Measurements from ENCODE around the gene ACSL3. TPM values are rescaled to one million over a fixed set of nuclear protein-coding genes. Genes with fewer than 3 reads are reported as not detected.

The ACSL3 gene
- total RNA-seq (2022): 181 and 185 TPM in 2 replicates
- percentile 96 among the genes with signal in this experiment for Bru-seq, nascent RNA
- percentile 92 among the genes with signal in this experiment for BruChase-seq, experiment 1, labeled RNA remaining after a 2-hour chase
- BruChase-seq, experiment 2, labeled RNA remaining after a 6-hour chase: percentile 94 among the genes with signal in this experiment
- long read RNA-seq, full-length matches to known transcripts: 223 of 291 reads
- long read RNA-seq, partial matches to known transcripts: 15 of 291 reads
- long read RNA-seq, other reads (novel, unspliced or antisense): 53 of 291 reads

DNA sequence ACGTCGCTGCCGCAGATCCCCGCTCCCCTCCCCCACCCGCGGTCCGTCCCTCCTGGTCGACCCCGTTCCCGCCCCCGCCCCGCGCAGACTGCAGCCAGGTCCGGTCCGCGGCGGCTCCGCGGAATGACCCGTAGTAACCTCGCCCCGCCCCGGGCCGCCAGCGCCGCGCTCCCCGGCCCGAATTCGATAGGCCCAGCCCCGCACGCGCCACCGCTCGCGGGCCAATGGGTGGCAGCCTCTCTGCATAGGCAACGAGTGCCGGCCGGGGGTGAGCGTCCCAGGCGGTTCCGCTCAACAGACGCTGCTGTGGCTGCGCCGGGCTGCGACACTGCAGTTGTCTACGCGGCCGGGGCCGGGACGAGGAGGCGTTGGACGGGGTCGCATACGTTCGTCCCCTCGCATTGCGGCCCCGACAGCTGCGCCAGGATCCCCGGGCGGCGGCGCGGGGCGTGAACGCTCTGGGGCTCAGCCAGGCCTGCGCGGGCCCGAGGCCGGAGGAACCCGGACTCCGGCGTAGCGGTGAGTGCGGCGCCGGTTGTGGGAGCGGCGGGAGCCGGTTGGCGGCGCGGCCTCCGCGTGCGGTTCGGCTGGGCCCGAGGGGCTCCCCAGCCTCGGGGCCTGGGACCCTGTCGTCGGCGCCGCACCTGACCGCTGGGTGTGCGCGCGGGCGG is at the start of gene ACSL3:
Gene ACSL3, plus strand, starts transcription at position 297 of the 671 bp plus-strand sequence. CDS start 47,737 bp downstream, outside the sequence.
- Histone ChIP-seq H3K9me3 (no peaks in the 10 kb centered on the region), H3K4me3 (ENCODE audit: low read depth, low read length) (peak within 1 kb of the TSS; percentile 99), H3K36me3 (ENCODE audit: control insufficient read depth, insufficient read depth, low read length) (no peaks in the 10 kb centered on the region), H3K27me3 (replicated peaks; ENCODE audit: control insufficient read depth, insufficient read depth, low read length) (no peaks in the 10 kb centered on the region; the same call in 1 of the 2 replicates), H3K4me1 (peaks cover 50% of the 10 kb centered on the region)
- TF ChIP-seq CTCF (IDR thresholded peaks at IDR 0.05; ENCODE audit: insufficient read depth in 1 of 2, low read depth in 1 of 2, low read length in 1 of 2, severe bottlenecking in 1 of 2, unreplicated experiment in 1 of 2): peak in 1 of 2 experiments; percentile 21
- CTCF ChIA-PET: interaction anchor here (1.5 to 2.2 kb wide), 4 partner anchors 64 to 170 kb away, joined by 9 to 30 read pairs (median 16); no protein-coding TSS in a partner anchor
- intact Hi-C loops (cut with micrococcal nuclease; ENCODE audit: unreplicated experiment): loop anchor here (1.0 to 5.0 kb wide), 5 partner anchors 17 to 169 kb away; no protein-coding TSS in a partner anchor
- no peak within 1 kb of the TSS for H3K4me3 Mint-ChIP-seq (ENCODE audit: unreplicated experiment)
- H3K9me3 Mint-ChIP-seq (ENCODE audit: unreplicated experiment): no peaks in the 10 kb centered on the region
- peaks cover 15% of the 10 kb centered on the region for H3K4me1 Mint-ChIP-seq (ENCODE audit: low read depth, unreplicated experiment)
- peak; percentile 98 to 100 for DNase-seq
- BruUV-seq (replicated peaks): no TSS peak
- POLR2A ChIA-PET: interaction anchor here (1.3 to 1.4 kb wide), 2 partner anchors 15 to 64 kb away, joined by 4 to 8 read pairs; no protein-coding TSS in a partner anchor
- peaks cover 6% of the 10 kb centered on the region for H3K36me3 Mint-ChIP-seq (ENCODE audit: insufficient read depth, unreplicated experiment)
- H3K27me3 Mint-ChIP-seq (ENCODE audit: insufficient read depth, unreplicated experiment): no peaks in the 10 kb centered on the region
- peak within 1 kb of the TSS; percentile 78 for H3K27ac Mint-ChIP-seq (ENCODE audit: unreplicated experiment)

DNA sequence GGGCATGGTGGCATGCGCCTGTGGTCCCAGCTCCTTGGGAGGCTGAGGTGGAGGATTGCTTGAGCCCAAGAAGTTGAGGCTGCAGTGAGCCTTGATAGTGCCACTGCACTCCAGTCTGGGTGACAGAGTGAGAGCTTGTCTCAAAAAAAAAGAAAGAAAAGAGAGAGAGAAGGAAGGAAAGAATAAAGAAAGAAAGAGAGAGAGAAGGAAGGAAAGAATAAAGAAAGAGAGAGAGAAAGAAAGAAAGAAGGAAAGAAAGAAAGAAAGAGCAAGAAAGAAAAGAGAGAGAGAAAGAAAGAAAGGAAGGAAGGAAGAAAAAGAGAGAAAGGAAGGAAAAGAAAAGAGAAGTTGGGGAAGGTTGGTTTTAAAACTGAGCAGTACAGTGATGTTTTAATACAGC is 49.0 kb upstream of the ACSL3 start:
- Histone ChIP-seq H3K27me3 (replicated peaks; ENCODE audit: control insufficient read depth, insufficient read depth, low read length) (no peaks in the 10 kb centered on the region), H3K9me3 (peaks cover 3% of the 10 kb centered on the region), H3K4me3 (ENCODE audit: low read depth, low read length) (no peak overlapping the region), H3K4me1 (peaks cover 12% of the 10 kb centered on the region), H3K36me3 (ENCODE audit: control insufficient read depth, insufficient read depth, low read length) (no peaks in the 10 kb centered on the region)
- no peak for TF ChIP-seq CTCF (IDR thresholded peaks at IDR 0.05; ENCODE audit: insufficient read depth in 1 of 2, low read depth in 1 of 2, low read length in 1 of 2, severe bottlenecking in 1 of 2, unreplicated experiment in 1 of 2)
- Mint-ChIP-seq H3K27me3 (ENCODE audit: insufficient read depth, unreplicated experiment) (no peaks in the 10 kb centered on the region), H3K4me1 (ENCODE audit: low read depth, unreplicated experiment) (peaks cover 10% of the 10 kb centered on the region), H3K9me3 (ENCODE audit: unreplicated experiment) (no peaks in the 10 kb centered on the region), H3K4me3 (ENCODE audit: unreplicated experiment) (no peak overlapping the region), H3K36me3 (ENCODE audit: insufficient read depth, unreplicated experiment) (no peaks in the 10 kb centered on the region), H3K27ac (ENCODE audit: unreplicated experiment) (no peak overlapping the region)
- ChIA-PET CTCF (no interaction called here), POLR2A (no interaction called here)
- DNase-seq: no peak
- intact Hi-C loops (cut with micrococcal nuclease; ENCODE audit: unreplicated experiment): no loop called here
- BruUV-seq (replicated peaks): no TSS peak

DNA sequence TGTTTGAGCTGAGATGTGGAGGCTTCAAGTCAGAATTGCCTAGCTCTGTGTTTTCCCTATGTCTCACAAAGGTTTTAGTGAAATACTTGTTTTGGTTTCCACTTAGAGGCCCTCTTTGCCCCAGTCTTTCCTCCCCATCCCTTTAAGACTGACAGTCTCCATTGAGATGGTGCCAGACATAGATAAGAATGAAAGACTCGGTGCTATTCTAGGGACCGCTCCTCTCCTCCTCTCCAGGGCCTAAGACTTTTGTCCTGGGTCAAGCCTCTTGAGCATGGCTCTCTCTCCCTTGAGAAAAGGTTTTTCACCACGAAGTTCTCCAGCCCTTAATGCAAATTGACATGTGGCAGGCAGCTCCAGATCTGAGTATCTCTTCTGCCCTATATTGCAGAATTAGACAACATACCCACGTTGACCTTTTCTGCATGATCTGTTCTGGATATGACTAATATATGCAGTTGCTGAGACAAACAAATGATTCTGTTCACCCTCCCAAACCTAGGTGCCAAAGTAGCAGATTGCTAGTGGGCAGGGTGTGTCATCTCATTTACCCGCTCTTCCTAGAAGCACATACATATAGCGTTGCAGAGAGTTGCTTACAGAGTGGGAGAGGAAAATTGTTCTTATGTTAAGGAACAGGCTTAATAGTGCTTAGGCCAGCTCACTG is 47.5 kb upstream of the ACSL3 start:
- DNase-seq: no peak

More for the DNA sequence above, 47.5 kb upstream of the ACSL3 start:
- Histone ChIP-seq H3K9me3 (peaks cover 3% of the 10 kb centered on the region), H3K27me3 (replicated peaks; ENCODE audit: control insufficient read depth, insufficient read depth, low read length) (no peaks in the 10 kb centered on the region), H3K4me3 (ENCODE audit: low read depth, low read length) (no peak overlapping the region), H3K4me1 (no peaks in the 10 kb centered on the region), H3K36me3 (ENCODE audit: control insufficient read depth, insufficient read depth, low read length) (no peaks in the 10 kb centered on the region)
- ChIA-PET POLR2A (no interaction called here), CTCF (no interaction called here)
- no TSS peak for BruUV-seq (replicated peaks)
- Mint-ChIP-seq H3K27me3 (ENCODE audit: insufficient read depth, unreplicated experiment) (no peaks in the 10 kb centered on the region), H3K36me3 (ENCODE audit: insufficient read depth, unreplicated experiment) (no peaks in the 10 kb centered on the region), H3K27ac (ENCODE audit: unreplicated experiment) (no peak overlapping the region), H3K4me3 (ENCODE audit: unreplicated experiment) (no peak overlapping the region), H3K4me1 (ENCODE audit: low read depth, unreplicated experiment) (no peaks in the 10 kb centered on the region), H3K9me3 (ENCODE audit: unreplicated experiment) (no peaks in the 10 kb centered on the region)
- intact Hi-C loops (cut with micrococcal nuclease; ENCODE audit: unreplicated experiment): no loop called here
- TF ChIP-seq CTCF (IDR thresholded peaks at IDR 0.05; ENCODE audit: insufficient read depth in 1 of 2, low read depth in 1 of 2, low read length in 1 of 2, severe bottlenecking in 1 of 2, unreplicated experiment in 1 of 2): no peak

Measured in Caco-2 (cell line).